Neural cell (in vitro differentiated cells): ENCODE results near the gene CYP2A6. TPM values are rescaled to one million over a fixed set of nuclear protein-coding genes. Genes with fewer than 3 reads are reported as not detected.
"Not testable (repeated sequence)": the region's sequence is repeated elsewhere in the genome, so short reads cannot be mapped to it uniquely, and the experiment has no call there.

Source experiments
- H2AFZ ChIP-seq: fragments of 200-600, 300-800 bp; sonication (generic), shearing (Covaris generic); 2 replicates; pipeline ENCODE4 v1.6.0; 2014; ENCODE audit warnings: low read depth, mild to moderate bottlenecking, antibody characterized with exemption, low read length, moderate library complexity
- H3F3A ChIP-seq: fragments of 200-600 bp; shearing (Covaris generic); 2 replicates; pipeline ENCODE4 v1.6.1; 2016; ENCODE audit warnings: mild to moderate bottlenecking, moderate library complexity, mixed read lengths, antibody characterized with exemption, low read length; ENCODE audit not compliant: insufficient read depth, poor library complexity, severe bottlenecking
- H3K27ac ChIP-seq: fragments of 200-600, 300-800 bp; sonication (generic), shearing (Covaris generic); 2 replicates; pipeline ENCODE4 v1.5.1; 2014; ENCODE audit warnings: mild to moderate bottlenecking, low read length, moderate library complexity
- H3K27me3 ChIP-seq: fragments of 300-800, 200-600 bp; sonication (generic), shearing (Covaris generic); 2 replicates; pipeline ENCODE4 v1.6.0; 2014; ENCODE audit warnings: mild to moderate bottlenecking, low read depth, low read length, moderate library complexity; ENCODE audit not compliant: insufficient read depth
- H3K36me3 ChIP-seq: fragments of 300-800, 200-600 bp; sonication (generic), shearing (Covaris generic); 2 replicates; pipeline ENCODE4 v1.5.1; 2014; ENCODE audit warnings: mild to moderate bottlenecking, antibody characterized with exemption, low read length, moderate library complexity; ENCODE audit not compliant: insufficient read depth
- H3K4me2 ChIP-seq: fragments of 300-800, 200-600 bp; sonication (generic), shearing (Covaris generic); 2 replicates; pipeline ENCODE4 v1.6.0; 2014; ENCODE audit warnings: mild to moderate bottlenecking, low read length
- H3K4me3 ChIP-seq: fragments of 300-800, 200-600 bp; sonication (generic), shearing (Covaris generic); 2 replicates; pipeline ENCODE4 v1.5.1; 2014; ENCODE audit warnings: mild to moderate bottlenecking, low read length, moderate library complexity
- H3K79me2 ChIP-seq: fragments of 200-600 bp; shearing (Covaris generic); replicated peaks from 2 replicates; pipeline ENCODE4 v1.6.0; 2014; ENCODE audit warnings: mild to moderate bottlenecking, low read length, moderate library complexity; ENCODE audit not compliant: insufficient read depth
- H3K9ac ChIP-seq: fragments of 300-800, 200-600 bp; sonication (generic), shearing (Covaris generic); 2 replicates; pipeline ENCODE4 v1.6.1; 2016; ENCODE audit warnings: mild to moderate bottlenecking, low read length, mixed read lengths
- H3K9me2 ChIP-seq: fragments of 200-600 bp; shearing (Covaris generic); 2 replicates; pipeline ENCODE4 v1.6.1; 2016; ENCODE audit warnings: mild to moderate bottlenecking, low read length, mixed read lengths; ENCODE audit not compliant: insufficient read depth
- H3K9me3 ChIP-seq: fragments of 200-600, 300-800 bp; sonication (generic), shearing (Covaris generic); 2 replicates; pipeline ENCODE4 v1.6.1; 2016; ENCODE audit warnings: mild to moderate bottlenecking, mixed run types, low read length, moderate library complexity, mixed read lengths
- H4K20me1 ChIP-seq: fragments of 200-600 bp; shearing (Covaris generic); 2 replicates; pipeline ENCODE4 v1.6.1; 2016; ENCODE audit warnings: mild to moderate bottlenecking, mixed run types; ENCODE audit not compliant: insufficient read depth
- EP300 ChIP-seq: fragments of 450-650 bp; conservative IDR thresholded peaks from 2 replicates; pipeline ENCODE4 v1.6.1; 2014; ENCODE audit warnings: antibody characterized with exemption, mild to moderate bottlenecking, moderate library complexity; ENCODE audit not compliant: poor library complexity, severe bottlenecking
- POLR2AphosphoS5 ChIP-seq: IDR thresholded peaks from 2 replicates; pipeline ENCODE4 v1.6.1; 2012
- RAD21 ChIP-seq: fragments of 450-650 bp; conservative IDR thresholded peaks from 2 replicates; pipeline ENCODE4 v1.6.1; 2014; ENCODE audit warnings: antibody characterized with exemption, mild to moderate bottlenecking, moderate library complexity
- SMC3 ChIP-seq: fragments of 450-650 bp; conservative IDR thresholded peaks from 2 replicates; pipeline ENCODE4 v1.6.1; 2014; ENCODE audit warnings: antibody characterized with exemption, mild to moderate bottlenecking, moderate library complexity; ENCODE audit not compliant: poor library complexity
- polyA plus RNA-seq: library from polyadenylated mRNA; depleted of rRNA; stranded (reverse); fragments of >200 nt; gene quantifications from 2 replicates; pipeline ENCODE4 v1.2.3, GENCODE V29; 2014
- TF ChIP-seq, protein P1 (sequence below): IDR thresholded peaks from 2 replicates; pipeline ENCODE4 v1.6.1; 2012; ENCODE audit warnings: borderline replicate concordance
- TF ChIP-seq, protein P2 (sequence below): fragments of 450-650 bp; IDR thresholded peaks from 2 replicates; pipeline ENCODE4 v1.5.1; 2014; ENCODE audit warnings: antibody characterized with exemption, mild to moderate bottlenecking, moderate library complexity; ENCODE audit not compliant: poor library complexity, severe bottlenecking

Gene CYP2A6
- polyA plus RNA-seq, 1 donor from 2014 or later: not detected

DNA sequence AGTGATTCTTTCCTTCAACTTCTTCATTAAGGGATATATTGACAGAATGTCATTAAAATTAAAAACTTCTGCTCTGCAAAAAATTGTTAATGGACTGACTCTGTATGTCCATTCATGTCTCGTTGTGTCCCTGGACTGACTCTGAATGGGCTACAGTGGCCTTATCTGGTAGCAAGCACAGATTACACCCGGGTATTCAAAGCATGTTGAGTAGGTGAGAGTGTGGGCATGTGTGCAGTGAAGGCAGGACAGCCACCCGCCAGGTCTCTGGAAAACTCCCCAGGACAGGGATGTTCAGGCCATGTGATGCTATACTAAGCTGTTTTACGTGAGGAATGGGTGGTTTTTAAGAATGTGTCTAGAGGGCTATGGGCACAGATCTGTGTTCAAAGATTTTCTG lies 24.6 kb upstream of the CYP2A6 start:
- H2AFZ ChIP-seq, H3K79me2 ChIP-seq, H3F3A ChIP-seq, H3K9ac ChIP-seq, H3K9me3 ChIP-seq, H3K9me2 ChIP-seq, H3K4me3 ChIP-seq, H3K27me3 ChIP-seq, H4K20me1 ChIP-seq, H3K4me2 ChIP-seq, H3K36me3 ChIP-seq, H3K27ac ChIP-seq: not testable (repeated sequence)

DNA sequence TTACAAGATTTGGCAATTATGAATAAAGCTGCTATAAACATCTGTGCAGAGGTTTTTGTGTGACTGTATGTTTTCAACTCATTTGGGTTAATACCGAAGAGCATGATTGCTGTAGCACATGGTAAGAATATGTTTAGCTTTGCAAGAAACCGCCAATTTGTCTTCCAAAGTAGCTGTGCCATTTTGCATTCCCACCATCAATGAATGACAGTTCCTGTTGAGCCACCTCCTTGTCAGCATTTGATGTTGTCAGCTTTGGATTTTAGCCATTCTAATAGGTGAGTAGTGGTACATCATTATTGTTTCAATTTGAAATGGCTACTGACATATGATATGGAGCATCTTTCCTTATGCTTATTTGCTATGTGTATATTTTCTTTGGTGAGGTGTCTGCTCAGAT lies 23.6 kb upstream of the CYP2A6 start:
- H2AFZ ChIP-seq, H3K27ac ChIP-seq, H3K9me2 ChIP-seq, H3K27me3 ChIP-seq, H3F3A ChIP-seq, H3K79me2 ChIP-seq, H3K4me3 ChIP-seq, H3K9me3 ChIP-seq, H3K9ac ChIP-seq, H3K36me3 ChIP-seq, H3K4me2 ChIP-seq, H4K20me1 ChIP-seq: not testable (repeated sequence)

DNA sequence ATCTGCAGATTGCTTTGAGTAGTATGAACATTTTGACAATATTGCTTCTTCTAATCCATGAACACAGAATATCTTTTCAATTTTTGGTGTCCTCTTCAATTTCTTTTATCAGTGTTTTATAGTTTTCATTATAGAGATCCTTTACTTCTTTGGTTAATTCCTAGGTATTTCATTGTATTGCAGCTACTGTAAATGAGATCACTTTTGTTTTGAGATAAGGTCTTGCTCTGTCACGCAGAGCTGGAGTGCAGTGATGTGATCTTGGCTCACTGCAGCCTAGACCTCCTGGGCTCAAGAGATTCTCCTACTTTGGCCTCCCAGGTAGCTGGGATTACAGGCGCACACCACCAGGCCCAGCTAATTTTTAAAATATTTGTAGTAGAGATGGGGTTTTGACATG lies 22.0 kb upstream of the CYP2A6 start:
- H3K9ac ChIP-seq: no peak overlapping the region
- no peak overlapping the region for H3K4me2 ChIP-seq
- no peaks in the 10 kb centered on the region for H3K79me2 ChIP-seq
- H3K27ac ChIP-seq: no peak overlapping the region
- TF ChIP-seq POLR2AphosphoS5 (no peak), EP300 (no peak), SMC3 (no peak), RAD21 (no peak)
- TF ChIP-seq, protein P1, sequence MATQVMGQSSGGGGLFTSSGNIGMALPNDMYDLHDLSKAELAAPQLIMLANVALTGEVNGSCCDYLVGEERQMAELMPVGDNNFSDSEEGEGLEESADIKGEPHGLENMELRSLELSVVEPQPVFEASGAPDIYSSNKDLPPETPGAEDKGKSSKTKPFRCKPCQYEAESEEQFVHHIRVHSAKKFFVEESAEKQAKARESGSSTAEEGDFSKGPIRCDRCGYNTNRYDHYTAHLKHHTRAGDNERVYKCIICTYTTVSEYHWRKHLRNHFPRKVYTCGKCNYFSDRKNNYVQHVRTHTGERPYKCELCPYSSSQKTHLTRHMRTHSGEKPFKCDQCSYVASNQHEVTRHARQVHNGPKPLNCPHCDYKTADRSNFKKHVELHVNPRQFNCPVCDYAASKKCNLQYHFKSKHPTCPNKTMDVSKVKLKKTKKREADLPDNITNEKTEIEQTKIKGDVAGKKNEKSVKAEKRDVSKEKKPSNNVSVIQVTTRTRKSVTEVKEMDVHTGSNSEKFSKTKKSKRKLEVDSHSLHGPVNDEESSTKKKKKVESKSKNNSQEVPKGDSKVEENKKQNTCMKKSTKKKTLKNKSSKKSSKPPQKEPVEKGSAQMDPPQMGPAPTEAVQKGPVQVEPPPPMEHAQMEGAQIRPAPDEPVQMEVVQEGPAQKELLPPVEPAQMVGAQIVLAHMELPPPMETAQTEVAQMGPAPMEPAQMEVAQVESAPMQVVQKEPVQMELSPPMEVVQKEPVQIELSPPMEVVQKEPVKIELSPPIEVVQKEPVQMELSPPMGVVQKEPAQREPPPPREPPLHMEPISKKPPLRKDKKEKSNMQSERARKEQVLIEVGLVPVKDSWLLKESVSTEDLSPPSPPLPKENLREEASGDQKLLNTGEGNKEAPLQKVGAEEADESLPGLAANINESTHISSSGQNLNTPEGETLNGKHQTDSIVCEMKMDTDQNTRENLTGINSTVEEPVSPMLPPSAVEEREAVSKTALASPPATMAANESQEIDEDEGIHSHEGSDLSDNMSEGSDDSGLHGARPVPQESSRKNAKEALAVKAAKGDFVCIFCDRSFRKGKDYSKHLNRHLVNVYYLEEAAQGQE: no peak
- TF ChIP-seq, protein P2, sequence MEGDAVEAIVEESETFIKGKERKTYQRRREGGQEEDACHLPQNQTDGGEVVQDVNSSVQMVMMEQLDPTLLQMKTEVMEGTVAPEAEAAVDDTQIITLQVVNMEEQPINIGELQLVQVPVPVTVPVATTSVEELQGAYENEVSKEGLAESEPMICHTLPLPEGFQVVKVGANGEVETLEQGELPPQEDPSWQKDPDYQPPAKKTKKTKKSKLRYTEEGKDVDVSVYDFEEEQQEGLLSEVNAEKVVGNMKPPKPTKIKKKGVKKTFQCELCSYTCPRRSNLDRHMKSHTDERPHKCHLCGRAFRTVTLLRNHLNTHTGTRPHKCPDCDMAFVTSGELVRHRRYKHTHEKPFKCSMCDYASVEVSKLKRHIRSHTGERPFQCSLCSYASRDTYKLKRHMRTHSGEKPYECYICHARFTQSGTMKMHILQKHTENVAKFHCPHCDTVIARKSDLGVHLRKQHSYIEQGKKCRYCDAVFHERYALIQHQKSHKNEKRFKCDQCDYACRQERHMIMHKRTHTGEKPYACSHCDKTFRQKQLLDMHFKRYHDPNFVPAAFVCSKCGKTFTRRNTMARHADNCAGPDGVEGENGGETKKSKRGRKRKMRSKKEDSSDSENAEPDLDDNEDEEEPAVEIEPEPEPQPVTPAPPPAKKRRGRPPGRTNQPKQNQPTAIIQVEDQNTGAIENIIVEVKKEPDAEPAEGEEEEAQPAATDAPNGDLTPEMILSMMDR: no peak
- H3K36me3 ChIP-seq: no peaks in the 10 kb centered on the region
- no peak overlapping the region for H3K4me3 ChIP-seq
- no peaks in the 10 kb centered on the region for H3K9me2 ChIP-seq
- H2AFZ ChIP-seq: no peak overlapping the region
- no peaks in the 10 kb centered on the region for H3F3A ChIP-seq
- no peaks in the 10 kb centered on the region for H3K9me3 ChIP-seq
- no peaks in the 10 kb centered on the region for H4K20me1 ChIP-seq
- no peaks in the 10 kb centered on the region for H3K27me3 ChIP-seq
